IPS-11a (cell line): ENCODE data around the gene ZBTB21.
"Not testable (repeated sequence)": the region's sequence is repeated elsewhere in the genome, so short reads cannot be mapped to it uniquely, and the experiment has no call there.

ENCODE experiments used
- H3K4me3 ChIP-seq: one replicate; pipeline ENCODE4 v1.5.1; 2013; ENCODE audit warnings: low read depth, low read length, control low read depth

The ZBTB21 gene

GRCh38 chr21:41953831-41954653, 56.1 kb downstream of the ZBTB21 start, which contains the start of gene C2CD2:
C2CD2 (minus strand) TSS chr21:41954018; CDS start chr21:41953648, 370 bp downstream.
- peak within 1 kb of the TSS; percentile 47 for H3K4me3 ChIP-seq

DNA sequence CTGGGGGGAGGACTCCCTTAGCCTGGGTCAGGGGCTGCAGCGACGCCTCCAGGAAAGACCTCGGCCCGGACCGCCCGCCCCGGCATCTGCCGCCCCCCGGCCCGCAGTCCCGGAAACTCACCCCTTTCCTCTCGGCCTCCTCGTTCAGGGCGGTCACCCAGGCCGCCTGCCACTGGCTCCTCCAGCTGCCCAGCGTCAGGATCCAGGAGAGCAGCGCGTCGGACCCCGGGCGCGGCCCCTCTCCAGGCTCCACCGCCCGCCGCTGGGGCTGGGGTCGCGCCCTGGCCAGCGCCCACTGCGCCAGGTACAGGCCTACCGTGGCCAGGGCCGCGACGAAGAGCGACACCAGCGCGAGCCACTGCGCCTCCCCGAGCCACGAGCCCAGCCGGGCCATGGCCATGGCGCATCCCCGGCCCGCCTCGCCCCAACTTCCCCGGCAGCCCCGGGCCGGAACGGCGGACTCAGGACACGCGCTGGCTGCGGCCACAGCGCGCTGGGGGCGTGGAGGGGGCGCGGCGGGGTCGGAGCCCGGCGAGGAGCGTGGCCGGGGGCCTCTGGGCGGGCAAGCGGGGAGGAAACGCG, 56.8 kb downstream of the ZBTB21 start:
- H3K4me3 ChIP-seq: peak overlapping the region; percentile 47

- peak overlapping the region; percentile 47 for H3K4me3 ChIP-seq
These were observed 57.5 kb downstream of the ZBTB21 start for GRCh38 chr21:41952568-41953248.

- H3K4me3 ChIP-seq: no peak overlapping the region
These were observed 58.1 kb downstream of the ZBTB21 start for GRCh38 chr21:41951876-41952567.

DNA sequence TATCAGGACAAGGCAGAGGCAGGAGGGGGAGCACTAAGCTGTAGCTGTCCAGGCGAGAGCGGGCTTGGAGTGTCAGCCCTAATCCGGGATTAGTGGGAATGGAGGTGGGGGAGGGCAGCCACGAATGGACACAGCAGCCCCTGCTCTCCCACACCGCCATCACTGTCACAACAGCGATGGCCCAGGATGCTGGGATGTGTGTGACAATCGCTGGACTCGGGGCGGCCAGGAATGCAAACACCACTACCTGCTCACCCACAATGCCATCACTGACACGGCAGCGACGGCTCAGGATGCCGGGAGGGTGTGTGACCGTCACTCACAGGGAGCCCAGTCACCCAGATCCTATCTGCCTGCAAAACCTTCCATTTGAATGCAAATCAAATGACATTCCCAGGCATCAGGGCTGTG, 59.2 kb downstream of the ZBTB21 start:
- no peak overlapping the region for H3K4me3 ChIP-seq

DNA sequence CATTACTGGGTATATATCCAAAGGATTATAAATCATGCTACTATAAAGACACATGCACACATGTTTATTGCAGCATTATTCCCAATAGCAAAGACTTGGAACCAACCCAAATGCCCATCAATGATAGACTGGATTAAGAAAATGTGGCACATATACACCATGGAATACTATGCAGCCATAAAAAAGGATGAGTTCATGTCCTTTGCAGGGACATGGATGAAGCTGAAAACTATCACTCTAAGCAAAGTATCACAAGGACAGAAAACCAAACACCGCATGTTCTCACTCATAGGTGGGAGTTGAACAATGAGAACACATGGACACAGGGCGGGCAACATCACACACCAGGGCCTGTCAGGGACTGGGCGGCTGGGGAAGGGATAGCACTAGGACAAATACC, 60.5 kb downstream of the ZBTB21 start:
- not testable (repeated sequence) for H3K4me3 ChIP-seq

- no peak overlapping the region for H3K4me3 ChIP-seq
These were observed 61.3 kb downstream of the ZBTB21 start for GRCh38 chr21:41948901-41949300.

DNA sequence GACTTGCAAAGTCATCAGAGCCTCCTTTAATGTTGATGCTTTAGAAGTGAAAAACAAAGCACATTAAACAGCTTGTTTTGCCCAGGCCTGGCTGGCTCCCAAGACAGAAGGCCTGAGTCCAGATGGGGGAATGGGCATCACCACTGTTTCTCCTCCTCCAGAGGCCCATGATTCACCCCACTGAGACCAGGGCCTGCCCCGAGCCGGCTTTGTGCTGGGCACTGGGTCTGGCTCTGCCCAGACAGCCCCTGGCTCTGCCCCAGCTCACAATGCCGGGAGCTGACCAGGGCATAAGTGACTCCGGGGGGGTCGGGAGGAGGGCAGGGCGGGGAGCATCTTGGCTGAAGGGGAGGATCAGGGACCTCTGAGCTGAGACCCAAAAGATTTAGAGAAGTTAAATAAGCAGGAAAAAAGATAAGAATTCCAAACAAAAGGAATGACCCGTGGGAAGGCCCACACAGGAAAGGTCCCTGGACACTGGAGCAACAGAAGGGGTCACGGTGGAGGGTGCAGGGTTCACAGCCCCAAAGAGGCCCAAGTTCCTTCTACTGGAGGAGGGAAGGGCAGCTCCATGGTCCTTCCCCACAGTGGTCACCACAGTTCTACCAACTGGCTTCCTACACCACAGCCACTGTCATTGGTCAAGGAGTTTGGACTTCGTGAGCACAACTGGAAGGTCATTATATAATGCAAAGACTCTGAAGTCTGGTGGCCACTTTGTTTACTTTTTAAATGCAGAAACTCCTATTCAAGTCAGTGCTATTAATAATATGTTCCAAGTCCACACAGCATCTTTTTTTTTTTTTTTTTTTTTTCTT, 61.9 kb downstream of the ZBTB21 start:
- no peak overlapping the region for H3K4me3 ChIP-seq

DNA sequence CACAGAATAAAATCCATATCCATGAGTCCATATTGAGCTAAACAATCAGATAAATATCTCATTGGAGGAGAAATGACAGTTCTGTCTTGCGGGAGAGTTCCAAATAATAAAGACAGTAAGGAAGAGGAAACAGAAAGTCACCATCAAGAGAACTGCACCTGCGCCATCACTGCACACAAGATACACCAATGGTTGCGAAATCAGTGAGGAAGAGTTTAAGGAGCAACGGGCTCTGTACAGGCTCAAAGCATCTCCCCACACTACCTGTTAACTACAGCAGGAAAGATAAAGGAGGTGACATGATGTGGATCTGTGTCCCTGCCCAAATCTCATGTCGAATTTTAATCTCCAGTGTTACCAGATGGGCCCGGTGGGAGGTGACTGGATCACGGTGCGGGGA, 64.2 kb downstream of the ZBTB21 start:
- H3K4me3 ChIP-seq: no peak overlapping the region

GRCh38 chr21:41943851-41944250, 66.3 kb downstream of the ZBTB21 start:
- H3K4me3 ChIP-seq: no peak overlapping the region

- H3K4me3 ChIP-seq: no peak overlapping the region
These were observed 67.7 kb downstream of the ZBTB21 start for GRCh38 chr21:41942457-41942856.

DNA sequence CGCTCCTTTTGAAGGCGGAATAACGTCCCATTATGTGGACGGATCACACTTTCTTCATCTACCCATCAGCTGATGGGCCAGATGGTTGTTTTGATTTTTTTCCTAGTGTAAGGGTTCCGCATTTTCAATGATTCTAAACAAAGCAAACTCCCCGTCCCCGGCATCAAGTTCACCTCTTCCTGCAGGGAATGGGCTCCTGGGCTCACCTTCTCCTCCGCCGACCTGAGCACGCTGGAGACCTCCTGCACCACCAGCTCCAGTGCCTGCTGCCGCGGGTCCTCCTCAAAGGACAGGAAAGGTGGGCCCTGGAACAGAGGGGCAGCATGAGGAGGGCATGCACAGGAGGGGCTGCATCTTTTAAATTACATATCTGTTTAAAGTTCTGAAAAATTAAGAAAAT, 68.2 kb downstream of the ZBTB21 start:
- no peak overlapping the region for H3K4me3 ChIP-seq

DNA sequence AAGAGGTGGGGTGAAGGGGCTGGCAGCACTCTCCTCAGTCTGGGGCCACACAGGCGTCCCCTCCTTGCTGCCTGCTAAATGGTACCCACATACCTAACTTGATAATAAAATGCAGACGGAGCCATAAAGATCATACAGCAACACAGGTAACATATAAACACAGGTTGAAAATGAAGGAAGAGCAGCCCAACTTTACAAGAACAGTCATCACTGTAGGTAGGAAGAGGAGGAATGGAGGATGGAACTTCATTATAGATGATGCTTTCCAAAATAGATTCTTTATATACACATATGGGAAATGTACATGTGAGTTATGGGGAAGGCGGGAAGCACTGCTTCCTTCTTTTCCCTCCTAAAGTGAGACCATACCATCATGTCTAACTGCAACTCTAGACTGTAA, 69.7 kb downstream of the ZBTB21 start:
- H3K4me3 ChIP-seq: no peak overlapping the region

DNA sequence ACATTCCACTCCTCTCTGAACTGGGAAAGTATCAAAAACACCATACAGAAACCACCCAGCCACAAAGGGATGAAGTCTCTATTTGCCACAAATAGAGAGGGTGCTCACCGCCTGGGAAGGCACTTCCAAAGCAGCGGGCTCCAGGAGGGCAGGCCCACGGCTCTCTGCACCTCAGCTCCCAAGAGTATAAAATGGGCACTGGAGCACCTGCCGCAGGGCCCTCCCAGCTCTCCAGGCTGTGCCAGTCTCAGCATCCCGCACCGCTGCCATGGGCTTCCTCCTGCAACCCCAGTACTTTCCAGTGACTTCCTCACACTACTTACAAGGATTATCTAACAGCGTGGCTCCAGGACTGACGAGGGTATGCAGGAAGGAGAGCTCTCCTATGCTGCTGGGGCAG, 70.8 kb downstream of the ZBTB21 start:
- H3K4me3 ChIP-seq: no peak overlapping the region
